COLO668 (cell line): ENCODE measurements around the gene NKX1-1.

ENCODE experiments used
- DNase-seq: peaks from one replicate; lab custom pipeline; 2025; ENCODE audit not compliant: unreplicated experiment; lab: John Stamatoyannopoulos, UW

Gene NKX1-1

GRCh38 chr4:1417522-1418390 is 11.5 kb upstream of the NKX1-1 start:
- DNase-seq = peak; percentile 31

GRCh38 chr4:1416948-1417260 is 10.7 kb upstream of the NKX1-1 start:
- no peak for DNase-seq

GRCh38 chr4:1416051-1416947 is 10.1 kb upstream of the NKX1-1 start:
- no peak for DNase-seq

- no peak for DNase-seq
Measured at GRCh38 chr4:1415681-1415981, 9.4 kb upstream of the NKX1-1 start.

- DNase-seq = no peak
Measured at GRCh38 chr4:1414831-1415680, 8.8 kb upstream of the NKX1-1 start.

GRCh38 chr4:1413687-1414479 is 7.6 kb upstream of the NKX1-1 start:
- DNase-seq = no peak

GRCh38 chr4:1413204-1413663 is 7.0 kb upstream of the NKX1-1 start:
- no peak for DNase-seq

- no peak for DNase-seq
Measured at GRCh38 chr4:1412376-1413203, 6.3 kb upstream of the NKX1-1 start.

- DNase-seq = no peak
Measured at GRCh38 chr4:1411436-1412375, 5.5 kb upstream of the NKX1-1 start.

GRCh38 chr4:1410491-1411325 is 4.5 kb upstream of the NKX1-1 start:
- no peak for DNase-seq

GRCh38 chr4:1409491-1410425 is 3.5 kb upstream of the NKX1-1 start:
- no peak for DNase-seq

GRCh38 chr4:1409079-1409478 is 2.8 kb upstream of the NKX1-1 start:
- DNase-seq = no peak

- no peak for DNase-seq
Measured at GRCh38 chr4:1408418-1408817, 2.2 kb upstream of the NKX1-1 start.

- DNase-seq = no peak
Measured at GRCh38 chr4:1407657-1408333, 1.6 kb upstream of the NKX1-1 start.

- no peak for DNase-seq
Measured at GRCh38 chr4:1406981-1407656, 877 bp upstream of the NKX1-1 start.
